ENCODE measurements around the gene DOCK9.
"Not testable (repeated sequence)": the region's sequence is repeated elsewhere in the genome, so short reads cannot be mapped to it uniquely, and the experiment has no call there.

The DOCK9 gene

DNA sequence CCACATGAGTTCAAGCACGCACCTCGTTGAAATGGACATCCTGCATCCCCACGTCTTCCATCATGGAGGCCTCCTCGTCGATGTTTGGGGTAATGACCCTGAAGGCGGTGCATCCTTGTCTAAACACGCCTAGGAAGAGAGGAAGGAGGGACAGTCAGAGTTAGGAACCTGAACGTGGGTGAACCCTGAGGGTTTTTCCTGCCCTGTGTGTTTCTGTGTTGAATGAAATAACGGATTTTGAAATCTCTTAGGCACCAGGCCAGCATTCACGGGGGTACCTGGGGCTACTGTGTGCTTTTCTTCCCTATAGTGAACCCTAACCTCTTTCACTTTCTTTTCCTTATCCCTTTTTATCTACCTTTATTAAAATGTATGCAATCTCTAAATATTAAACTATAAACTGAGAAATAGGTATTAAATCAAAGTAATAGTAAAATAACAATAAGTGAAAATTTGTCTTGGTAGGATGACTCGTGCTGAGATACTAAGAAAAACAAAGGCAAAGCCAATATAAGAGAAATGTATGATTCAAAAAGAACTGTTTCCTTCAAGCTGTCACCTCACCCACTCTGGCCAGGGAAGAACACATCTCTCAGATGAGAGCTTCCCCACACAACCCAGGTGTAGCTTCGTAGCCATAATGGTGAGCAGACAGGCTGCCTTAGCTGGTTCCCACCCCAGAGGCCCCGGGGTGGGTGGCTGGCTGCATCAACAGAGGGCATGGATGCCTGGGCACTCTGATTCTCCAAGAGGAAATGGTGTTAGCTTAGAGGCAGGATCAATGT, 153.3 kb downstream of the DOCK9 start:
- DNase-seq (ENCODE audit: low read depth): no peak

DNA sequence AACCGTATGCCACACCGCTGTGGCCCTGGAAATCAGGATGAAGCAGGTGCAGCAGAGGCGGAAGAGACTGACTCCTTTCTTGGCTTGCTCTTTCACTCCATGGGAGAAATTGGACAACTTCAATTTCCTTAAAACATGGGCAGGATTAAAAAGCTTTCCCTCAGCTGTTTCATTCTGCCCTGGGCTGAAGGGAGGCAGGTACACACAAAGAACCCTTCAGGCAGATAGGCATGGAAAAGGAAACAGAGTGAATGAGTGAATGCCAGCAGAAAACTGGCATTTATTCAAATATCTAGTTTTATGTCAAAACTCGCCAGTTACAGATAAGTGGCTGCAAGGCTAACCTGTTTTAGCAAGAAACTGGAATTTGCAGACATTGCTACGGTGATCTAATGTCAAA, 154.4 kb downstream of the DOCK9 start:
- no peak for DNase-seq (ENCODE audit: low read depth)

- no peak for DNase-seq (ENCODE audit: low read depth)
Observed at GRCh38 chr13:98822225-98822606, 155.6 kb downstream of the DOCK9 start.

DNA sequence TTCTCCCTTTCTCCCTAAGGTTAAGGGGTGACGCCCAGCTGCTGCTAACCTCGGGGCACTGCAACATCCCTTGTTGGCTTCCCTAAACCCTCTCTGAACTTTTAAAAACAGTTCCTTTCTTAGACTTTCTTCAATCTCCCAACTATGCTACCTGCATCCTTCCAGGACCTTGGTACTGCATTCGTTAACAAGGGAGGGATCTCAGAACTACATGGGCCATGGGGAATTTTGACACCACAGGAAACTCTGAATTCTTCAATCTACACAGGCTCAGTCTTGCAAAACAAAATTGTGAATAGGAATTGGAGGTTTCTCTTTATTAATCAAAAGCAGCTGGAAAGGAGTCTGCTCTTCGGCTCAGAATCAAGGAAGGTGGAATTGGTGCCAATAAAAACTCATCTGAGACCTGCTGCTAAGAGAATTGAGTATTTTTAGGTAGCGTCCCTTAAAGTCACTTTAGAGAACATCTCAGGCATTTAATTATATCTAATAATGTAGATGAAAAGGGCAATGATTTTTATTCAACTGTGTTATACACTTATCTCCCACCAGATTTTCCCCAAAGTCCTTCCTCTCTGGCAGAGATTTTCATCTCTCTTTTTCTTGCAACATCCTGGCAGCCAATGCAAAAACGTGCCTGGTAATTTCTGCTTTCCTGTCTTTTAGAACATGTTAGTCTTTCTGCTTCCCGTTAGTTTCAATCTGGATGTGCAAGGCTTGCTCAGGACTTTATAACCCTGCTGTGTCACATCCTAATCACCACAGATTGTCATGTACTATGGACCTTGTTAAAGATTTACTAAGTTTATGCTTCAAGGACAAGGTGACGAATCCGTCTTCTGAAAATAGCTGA, 156.3 kb downstream of the DOCK9 start:
- DNase-seq (ENCODE audit: low read depth): no peak

GRCh38 chr13:98820744-98821371, 157.0 kb downstream of the DOCK9 start:
- no peak for DNase-seq (ENCODE audit: low read depth)

- DNase-seq (ENCODE audit: low read depth): no peak
Observed at GRCh38 chr13:98820300-98820699, 157.6 kb downstream of the DOCK9 start.

- no peak for DNase-seq (ENCODE audit: low read depth)
Observed at GRCh38 chr13:98819382-98820010, 158.4 kb downstream of the DOCK9 start.

- no peak for DNase-seq (ENCODE audit: low read depth)
Observed at GRCh38 chr13:98816406-98816805, 161.5 kb downstream of the DOCK9 start.

- DNase-seq (ENCODE audit: low read depth): no peak
Observed at GRCh38 chr13:98813993-98814392, 163.9 kb downstream of the DOCK9 start.

GRCh38 chr13:98812186-98812790, 165.6 kb downstream of the DOCK9 start:
- DNase-seq (ENCODE audit: low read depth): not testable (repeated sequence)

- DNase-seq (ENCODE audit: low read depth): no peak
Observed at GRCh38 chr13:98810746-98811145, 167.1 kb downstream of the DOCK9 start.

DNA sequence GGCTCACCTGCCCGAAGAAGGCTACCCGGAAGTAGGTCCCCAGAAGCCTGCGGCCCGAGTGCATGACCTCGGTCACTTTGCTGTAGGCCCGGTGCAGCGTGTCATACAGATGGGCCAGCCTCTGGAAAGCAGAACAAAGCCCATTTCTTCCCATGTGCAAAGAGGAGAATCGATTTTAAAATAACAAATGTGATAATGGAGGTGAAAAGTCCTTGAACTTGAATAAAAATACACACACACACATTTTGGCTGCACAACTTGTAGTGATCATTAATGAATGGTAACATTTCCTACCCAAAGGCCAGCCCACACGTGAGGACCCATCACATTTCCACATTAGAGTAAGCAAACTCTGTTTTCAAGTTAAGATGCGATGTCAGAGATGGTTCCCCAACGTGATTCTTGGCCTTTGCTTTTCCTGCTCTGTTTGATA, 168.5 kb downstream of the DOCK9 start:
- DNase-seq (ENCODE audit: low read depth): no peak

DNA sequence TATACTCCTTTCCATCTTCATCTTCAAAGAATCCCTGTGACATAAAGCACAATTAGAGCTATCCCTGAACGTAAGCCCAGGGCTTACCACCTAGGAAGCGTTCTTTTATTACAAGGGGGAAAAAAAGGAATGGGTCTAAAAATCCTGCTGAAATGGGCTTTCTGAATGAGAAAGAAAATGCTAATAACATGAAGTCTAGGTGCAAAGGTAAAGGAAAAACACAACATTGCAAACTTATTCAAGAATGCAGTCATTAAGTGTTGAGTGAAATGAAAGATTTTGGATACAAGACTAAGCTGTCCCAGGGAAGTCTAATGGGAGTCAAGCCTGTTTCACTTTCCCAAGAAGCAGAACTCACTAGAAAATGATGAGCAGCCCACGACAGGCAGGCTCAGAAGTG, 170.1 kb downstream of the DOCK9 start:
- DNase-seq (ENCODE audit: low read depth): no peak

DNA sequence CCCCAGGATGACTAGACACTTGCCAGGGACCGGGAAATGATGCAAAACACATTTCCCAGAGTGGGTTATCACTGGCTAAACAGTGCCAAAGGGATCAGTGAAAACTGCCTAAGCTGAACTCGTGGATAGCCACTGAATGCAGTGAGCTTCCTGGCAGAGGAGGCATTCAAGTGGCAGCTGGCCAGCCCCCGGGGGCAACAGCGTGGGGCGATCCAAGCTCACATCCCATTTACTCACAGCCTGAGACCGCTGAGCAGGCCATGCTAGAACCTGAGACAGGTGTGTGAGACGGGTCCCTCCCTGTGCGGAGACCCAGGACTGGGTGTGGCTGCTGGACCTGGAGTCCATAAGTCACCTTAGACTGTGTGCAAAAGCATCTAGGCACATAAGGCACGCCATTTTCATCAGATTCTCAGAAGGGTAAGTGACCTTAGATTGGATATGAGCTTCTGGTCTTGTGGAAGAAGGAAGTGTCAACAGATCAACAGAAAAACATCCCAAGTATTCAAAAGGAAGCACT, 173.5 kb downstream of the DOCK9 start:
- no peak for DNase-seq (ENCODE audit: low read depth)

- DNase-seq (ENCODE audit: low read depth): no peak
Observed at GRCh38 chr13:98803921-98804320, 173.9 kb downstream of the DOCK9 start.

GRCh38 chr13:98803111-98803561, 174.7 kb downstream of the DOCK9 start:
- DNase-seq (ENCODE audit: low read depth): no peak

DNA sequence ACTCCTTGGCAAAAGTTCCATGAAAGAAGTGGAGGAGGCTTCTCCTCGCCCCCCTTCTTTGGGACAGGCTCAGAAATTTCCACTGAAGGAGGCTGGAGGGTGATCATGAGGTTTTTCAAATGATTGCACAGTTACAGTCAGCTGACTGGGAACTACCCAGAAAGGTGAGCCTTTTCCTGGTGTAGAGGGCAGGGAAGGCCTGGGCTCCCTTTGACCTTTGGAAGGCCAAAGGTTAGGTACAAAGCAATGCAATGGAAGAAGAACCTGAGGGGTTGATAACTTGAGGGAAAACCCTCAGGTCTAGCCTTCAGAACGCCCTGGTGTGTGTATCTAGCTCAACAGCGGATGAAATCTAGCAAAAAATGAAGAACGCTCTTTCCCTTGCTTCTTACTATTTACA, 175.3 kb downstream of the DOCK9 start:
- DNase-seq (ENCODE audit: low read depth): no peak

DNA sequence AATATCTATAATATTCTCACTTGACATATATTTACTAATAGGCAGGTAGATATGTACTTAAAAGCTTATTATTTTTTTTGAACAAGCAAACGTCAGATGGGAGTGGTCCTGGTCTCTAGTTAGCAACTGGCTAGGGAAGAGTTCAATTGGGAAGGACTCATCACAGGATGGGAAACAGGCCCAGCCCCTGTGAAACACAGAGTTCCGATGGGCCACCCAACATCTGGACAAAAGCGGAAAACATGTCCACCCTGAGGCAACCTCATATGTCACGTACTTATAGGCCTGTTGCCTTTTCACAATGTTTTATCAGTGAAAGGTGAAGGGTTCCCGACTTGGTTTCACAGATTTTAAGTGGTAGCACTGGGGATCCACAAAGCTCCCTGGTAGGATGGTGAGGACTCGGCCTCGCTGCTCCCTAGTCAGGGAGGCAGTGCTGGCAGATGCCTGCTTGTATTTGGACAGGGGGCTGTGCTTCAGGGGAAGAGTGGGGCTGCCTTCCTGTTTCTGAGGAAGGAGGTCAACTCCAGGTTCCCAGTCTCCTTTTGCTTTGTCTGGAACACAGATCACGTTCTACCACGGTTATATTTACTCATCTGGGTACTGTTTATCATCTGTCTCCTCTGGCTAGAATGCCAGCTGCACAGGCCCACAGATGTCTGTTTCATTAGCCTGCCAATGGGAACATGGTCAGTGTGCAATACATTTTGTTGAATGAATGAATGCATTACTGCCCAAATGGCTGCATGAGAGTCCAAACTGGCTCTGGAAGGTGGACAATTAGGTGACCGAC, 176.0 kb downstream of the DOCK9 start:
- no peak for DNase-seq (ENCODE audit: low read depth)

DNA sequence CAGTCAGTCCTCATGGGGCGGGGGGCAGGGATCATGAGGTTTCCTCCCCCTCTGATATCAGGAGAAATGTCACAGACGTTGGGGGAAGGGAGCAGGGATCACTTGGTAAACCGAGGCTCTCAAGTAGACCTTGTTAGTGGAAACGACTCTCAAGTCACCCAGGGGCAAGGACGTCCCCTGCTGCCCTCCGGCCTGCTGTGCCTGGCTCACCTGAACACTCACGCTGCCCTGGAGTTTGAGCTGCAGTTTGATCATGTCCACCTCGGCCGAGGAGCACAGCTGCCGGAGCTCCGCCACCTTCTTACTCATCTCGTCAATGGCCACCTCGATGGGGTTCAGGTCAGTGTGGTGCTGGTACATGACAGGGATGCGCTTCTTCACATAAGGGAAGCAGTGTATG, 177.8 kb downstream of the DOCK9 start:
- no peak for DNase-seq (ENCODE audit: low read depth)

DNA sequence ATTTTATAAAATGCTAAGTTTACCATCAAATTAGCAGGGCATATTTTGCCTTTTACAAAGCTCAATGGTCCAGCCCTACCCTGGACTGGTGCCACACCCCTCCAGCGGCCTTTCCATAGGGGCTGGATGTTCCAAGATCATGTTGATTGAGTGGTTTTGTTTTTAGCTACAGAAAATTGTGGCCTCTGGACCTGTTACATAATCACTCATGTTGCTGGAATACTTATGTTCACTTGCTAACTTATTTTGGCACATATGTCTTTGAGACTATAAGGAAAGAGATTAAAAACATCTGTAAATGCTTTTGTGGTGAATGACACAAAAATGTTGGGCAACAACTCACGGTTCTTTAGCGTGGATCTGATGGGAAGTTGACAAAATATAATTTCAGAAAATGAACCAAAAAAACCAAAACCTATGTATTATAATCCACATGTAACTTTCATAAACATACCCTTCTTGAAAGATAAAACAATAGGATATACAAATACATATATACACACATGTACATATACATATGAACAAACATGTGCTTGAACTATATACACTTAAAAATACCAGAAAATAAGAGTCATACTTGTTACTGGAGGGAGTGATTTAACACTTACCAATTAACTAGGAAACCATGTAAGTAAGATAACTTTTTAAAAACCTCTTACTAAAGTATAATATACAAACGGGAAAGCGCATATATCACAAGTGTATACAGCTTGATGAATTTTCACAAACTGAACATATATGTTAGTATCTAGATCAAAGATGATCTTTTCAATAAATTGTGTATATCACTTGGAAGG, 178.8 kb downstream of the DOCK9 start:
- DNase-seq (ENCODE audit: low read depth): no peak
